Measurements from ENCODE around the gene SPAG16.

DNA sequence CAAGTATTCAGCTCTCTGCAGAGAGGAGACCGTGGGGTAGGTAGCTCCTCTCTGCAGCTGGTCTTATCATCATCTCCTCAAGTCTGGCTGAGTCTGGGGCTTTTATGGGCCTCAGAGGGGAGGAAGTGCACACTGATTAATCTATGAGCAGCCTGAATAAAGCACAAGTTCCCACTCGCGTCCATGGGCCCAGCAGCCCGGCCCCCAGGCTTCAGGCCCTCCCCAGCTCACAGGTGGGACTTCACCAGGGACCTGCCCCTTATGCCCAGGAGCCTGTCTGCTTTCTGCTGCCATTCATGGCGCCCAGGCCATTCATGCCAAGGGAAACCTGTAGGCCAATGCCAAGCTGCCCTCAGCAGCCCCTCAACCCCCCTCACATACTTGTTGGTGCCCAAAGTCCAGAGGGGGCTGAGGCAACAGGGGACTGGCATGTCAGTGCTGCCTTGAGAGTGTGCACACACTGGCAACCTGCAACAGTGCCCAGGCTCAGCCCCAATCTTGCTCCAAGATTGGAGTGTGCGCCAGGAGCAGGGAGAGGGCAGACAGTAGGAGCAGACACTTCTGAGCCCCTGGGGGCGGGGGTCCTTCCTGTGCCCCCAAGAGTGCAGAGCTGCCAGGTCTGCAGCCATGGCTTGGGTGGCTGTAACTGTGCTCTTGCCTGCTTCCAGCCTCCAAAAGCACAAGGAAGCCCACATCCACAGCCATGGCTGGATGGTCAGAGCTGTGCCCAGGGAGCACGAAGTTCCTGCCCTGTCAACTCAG lies 751.0 kb downstream of the SPAG16 start:
- TF ChIP-seq, protein P1, sequence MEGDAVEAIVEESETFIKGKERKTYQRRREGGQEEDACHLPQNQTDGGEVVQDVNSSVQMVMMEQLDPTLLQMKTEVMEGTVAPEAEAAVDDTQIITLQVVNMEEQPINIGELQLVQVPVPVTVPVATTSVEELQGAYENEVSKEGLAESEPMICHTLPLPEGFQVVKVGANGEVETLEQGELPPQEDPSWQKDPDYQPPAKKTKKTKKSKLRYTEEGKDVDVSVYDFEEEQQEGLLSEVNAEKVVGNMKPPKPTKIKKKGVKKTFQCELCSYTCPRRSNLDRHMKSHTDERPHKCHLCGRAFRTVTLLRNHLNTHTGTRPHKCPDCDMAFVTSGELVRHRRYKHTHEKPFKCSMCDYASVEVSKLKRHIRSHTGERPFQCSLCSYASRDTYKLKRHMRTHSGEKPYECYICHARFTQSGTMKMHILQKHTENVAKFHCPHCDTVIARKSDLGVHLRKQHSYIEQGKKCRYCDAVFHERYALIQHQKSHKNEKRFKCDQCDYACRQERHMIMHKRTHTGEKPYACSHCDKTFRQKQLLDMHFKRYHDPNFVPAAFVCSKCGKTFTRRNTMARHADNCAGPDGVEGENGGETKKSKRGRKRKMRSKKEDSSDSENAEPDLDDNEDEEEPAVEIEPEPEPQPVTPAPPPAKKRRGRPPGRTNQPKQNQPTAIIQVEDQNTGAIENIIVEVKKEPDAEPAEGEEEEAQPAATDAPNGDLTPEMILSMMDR (IDR thresholded peaks at IDR 0.05 in 4 of 5, conservative IDR thresholded peaks at IDR 0.05 in 1 of 5), result no peak
- no peak for TF ChIP-seq POLR2A (IDR thresholded peaks at IDR 0.05)
